HepG2 (cell line): ENCODE data around the gene MCFD2. TPM values are rescaled to one million over a fixed set of nuclear protein-coding genes. Genes with fewer than 3 reads are reported as not detected.

Experiments
- ATAC-seq: fragments of 200-7000 bp; cut with Tn5 transposase; 3 replicates; pipeline ENCODE4 v1.9.1; 2020; ENCODE audit warnings: mild to moderate bottlenecking, moderate library complexity
- BruUV-seq: library from RNA; stranded (reverse); fragments of 400-500 nt; replicated peaks from 2 replicates; lab custom pipeline; 2021; lab: Mats Ljungman, UMichigan
- CTCF ChIA-PET: fragments of 300-600 bp; formaldehyde crosslinking; extraction: SDS; loops from one replicate; lab custom pipeline; 2021; ENCODE audit warnings: low total read pairs, inconsistent platforms, low intra/inter-chr PET ratio; lab: Yijun Ruan, JAX
- POLR2A ChIA-PET: fragments of 350-600 bp; sonication (Branson Sonifier 250); formaldehyde crosslinking; loops from one replicate; lab custom pipeline; 2020; ENCODE audit warnings: antibody characterized with exemption, inconsistent platforms; lab: Yijun Ruan, JAX
- DNase-seq: peaks from one replicate; pipeline ENCODE4 v3.0.0-alpha.2; 2015; ENCODE audit warnings: low spot score
- FAIRE-seq: peaks from 3 replicates; lab custom pipeline; 2011; peaks lifted over from hg19 to GRCh38; lab: Jason Lieb, UNC
- H2AFZ ChIP-seq: one replicate; pipeline ENCODE4 v1.6.1; 2011; ENCODE audit warnings: low read length, inconsistent platforms
- H3K27ac ChIP-seq: fragments of 300-600 bp; 3 replicates; pipeline ENCODE4 v1.8.0; 2011; ENCODE audit warnings: mixed run types, mild to moderate bottlenecking, mixed read lengths, low read length, inconsistent platforms; ENCODE audit not compliant: insufficient read depth; ENCODE audit errors: extremely low read length
- H3K27me3 ChIP-seq, 2 experiments: fragments of 200-600 bp in 1 of 2; 2 replicates in 1 of 2; 3 replicates in 1 of 2; pipeline versions ENCODE4 v1.6.0 to v1.8.0; 2011; ENCODE audit warnings: low read length in 2 of 2, mild to moderate bottlenecking in 2 of 2, moderate library complexity in 2 of 2, inconsistent platforms in 1 of 2; ENCODE audit not compliant: insufficient read depth in 2 of 2, control insufficient read depth in 1 of 2
- H3K36me3 ChIP-seq, 2 experiments: fragments of 200-600 bp in 1 of 2; replicated peaks in 1 of 2; 2 replicates in 1 of 2; 3 replicates in 1 of 2; pipeline versions ENCODE4 v1.5.1 to v1.8.0; 2011; ENCODE audit warnings: low read length in 2 of 2, inconsistent platforms in 1 of 2; ENCODE audit not compliant: insufficient read depth in 2 of 2, control insufficient read depth in 1 of 2
- H3K4me1 ChIP-seq: 2 replicates; pipeline ENCODE4 v1.5.1; 2012; ENCODE audit warnings: low read length, inconsistent platforms; ENCODE audit not compliant: insufficient read depth
- H3K4me2 ChIP-seq: 2 replicates; pipeline ENCODE4 v1.6.0; 2011; ENCODE audit warnings: low read depth, low read length, inconsistent platforms
- H3K4me3 ChIP-seq, 3 experiments: fragments of 200-600 bp in 1 of 3; sonication (generic), shearing (Covaris generic) in 1 of 3; replicated peaks in 1 of 3; 2 replicates each; pipeline ENCODE4 v1.5.1; 2011 to 2016; ENCODE audit warnings: low read length in 3 of 3, inconsistent platforms in 2 of 3, low read depth in 2 of 3, mild to moderate bottlenecking in 2 of 3, control low read depth in 1 of 3, mixed read lengths in 1 of 3; ENCODE audit not compliant: insufficient read depth in 1 of 3
- H3K79me2 ChIP-seq: one replicate; pipeline ENCODE4 v1.6.1; 2011; ENCODE audit warnings: low read length, inconsistent platforms; ENCODE audit not compliant: insufficient read depth
- H3K9ac ChIP-seq: 2 replicates; pipeline ENCODE4 v1.6.0; 2011; ENCODE audit warnings: mild to moderate bottlenecking, low read depth, low read length, inconsistent platforms; ENCODE audit not compliant: insufficient read depth
- H3K9me3 ChIP-seq: 2 replicates; pipeline ENCODE4 v1.5.1; 2012; ENCODE audit warnings: mild to moderate bottlenecking, low read length
- H4K20me1 ChIP-seq: 2 replicates; pipeline ENCODE4 v1.6.0; 2011; ENCODE audit warnings: inconsistent platforms, mild to moderate bottlenecking, low read length, moderate library complexity; ENCODE audit not compliant: insufficient read depth
- AGO2 ChIP-seq: fragments of 200-400 bp; formaldehyde crosslinking; optimal IDR thresholded peaks from 2 replicates; pipeline ENCODE3; 2017; ENCODE audit warnings: mild to moderate bottlenecking, low read depth, low read length, moderate library complexity
- BCL3 ChIP-seq: sonication (generic); formaldehyde crosslinking; IDR thresholded peaks from 2 replicates; pipeline ENCODE4 v1.5.1; 2020; ENCODE audit warnings: mild to moderate bottlenecking, missing genetic modification reagents, moderate library complexity
- ZBTB39 ChIP-seq: sonication (generic); formaldehyde crosslinking; IDR thresholded peaks from 2 replicates; pipeline ENCODE4 v1.5.0; 2020; ENCODE audit warnings: missing genetic modification reagents
- ZNF552 ChIP-seq: sonication (generic); formaldehyde crosslinking; IDR thresholded peaks from 2 replicates; pipeline ENCODE4 v1.9.0; 2022; ENCODE audit warnings: missing genetic modification reagents, mild to moderate bottlenecking, borderline replicate concordance
- WGBS: methylation state at CpG from one replicate; pipeline ENCODE4 v1.1.6; 2017; ENCODE audit warnings: low lambda C conversion rate; 5-methylcytosine and 5-hydroxymethylcytosine counted together
- in situ Hi-C: cut with HindIII; loops from 2 replicates; pipeline ENCODE4 v1.10.0; 2017; ENCODE audit warnings: low pct_unique_long_range_greater_than_20kb; ENCODE audit not compliant: extremely low pct_ligation_motif_present
- intact Hi-C: fragments of 100-400 bp; cut with micrococcal nuclease; formaldehyde crosslinking; loops from one replicate; pipeline ENCODE4 v1.10.0; 2022; ENCODE audit not compliant: unreplicated experiment
- polyA plus RNA-seq, 8 experiments: library from polyadenylated mRNA; depleted of rRNA in 3 of 8; stranded (reverse) in 7 of 8; unstranded in 1 of 8; fragments of >200 nt; fragmentation: Illumina TruSeq in 4 of 8; extraction: Trizol in 4 of 8; gene quantifications; 2 replicates each; pipeline versions ENCODE4 v1.2.1 to v1.2.3, GENCODE V29; 2011 to 2016; ENCODE audit warnings: low read depth in 4 of 8, missing spikeins in 1 of 8, mixed read lengths in 1 of 8; ENCODE audit not compliant: insufficient read depth in 1 of 8
- total RNA-seq, 5 experiments: library from RNA; depleted of rRNA; stranded (reverse); fragments of >200 nt; fragmentation: Illumina TruSeq; extraction: Trizol; gene quantifications; 2 replicates each; pipeline ENCODE4 v1.2.3, GENCODE V29; 2016; ENCODE audit warnings: low read depth in 1 of 5
- TF ChIP-seq, protein P1 (sequence below): sonication (generic); formaldehyde crosslinking; IDR thresholded peaks from 2 replicates; pipeline ENCODE4 v1.5.1; 2020; ENCODE audit warnings: mild to moderate bottlenecking, moderate library complexity, missing genetic modification reagents
- TF ChIP-seq, protein P2 (sequence below): sonication (generic); formaldehyde crosslinking; IDR thresholded peaks from 2 replicates; pipeline ENCODE4 v1.5.0; 2020; ENCODE audit warnings: mild to moderate bottlenecking, missing genetic modification reagents, borderline replicate concordance

Gene MCFD2
- total and polyA plus RNA-seq, 2 of the 13 experiments (the other 11 are each of a cell fraction or from before 2014, with no cell fraction given), result 183 to 232 TPM

DNA sequence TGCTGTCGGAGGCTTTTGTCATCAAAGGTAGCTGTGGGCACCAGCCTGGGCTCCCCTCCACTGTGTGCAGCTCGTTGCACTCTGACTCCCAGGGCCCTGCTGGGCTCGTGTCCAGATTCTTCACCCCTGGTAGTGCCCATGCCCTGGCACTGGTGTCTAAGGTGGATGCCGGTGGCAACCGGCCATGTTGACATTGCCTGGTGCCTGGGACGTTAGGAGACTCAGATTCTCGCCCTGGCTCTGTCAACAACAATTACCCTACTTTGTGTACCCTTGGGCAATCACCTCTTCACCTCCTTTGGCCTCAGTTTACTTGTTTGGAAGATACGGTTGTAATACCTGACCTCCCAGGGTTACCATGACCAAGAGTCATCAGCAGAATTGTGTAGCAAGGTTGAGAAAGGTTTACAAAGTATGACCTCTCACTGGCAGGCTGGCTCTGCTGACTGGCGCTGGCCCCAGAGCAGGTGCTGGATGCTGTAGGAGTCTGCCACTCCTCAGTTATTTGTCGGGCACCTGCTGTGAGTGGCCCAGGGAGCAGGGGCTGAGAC is 41.5 kb upstream of the MCFD2 start (continued):
- TF ChIP-seq, protein P1, sequence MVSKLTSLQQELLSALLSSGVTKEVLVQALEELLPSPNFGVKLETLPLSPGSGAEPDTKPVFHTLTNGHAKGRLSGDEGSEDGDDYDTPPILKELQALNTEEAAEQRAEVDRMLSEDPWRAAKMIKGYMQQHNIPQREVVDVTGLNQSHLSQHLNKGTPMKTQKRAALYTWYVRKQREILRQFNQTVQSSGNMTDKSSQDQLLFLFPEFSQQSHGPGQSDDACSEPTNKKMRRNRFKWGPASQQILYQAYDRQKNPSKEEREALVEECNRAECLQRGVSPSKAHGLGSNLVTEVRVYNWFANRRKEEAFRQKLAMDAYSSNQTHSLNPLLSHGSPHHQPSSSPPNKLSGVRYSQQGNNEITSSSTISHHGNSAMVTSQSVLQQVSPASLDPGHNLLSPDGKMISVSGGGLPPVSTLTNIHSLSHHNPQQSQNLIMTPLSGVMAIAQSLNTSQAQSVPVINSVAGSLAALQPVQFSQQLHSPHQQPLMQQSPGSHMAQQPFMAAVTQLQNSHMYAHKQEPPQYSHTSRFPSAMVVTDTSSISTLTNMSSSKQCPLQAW (CRISPR knock-in tag), result no peak

GRCh38 chr2:46955764-46956163 is 40.2 kb upstream of the MCFD2 start:
- Histone ChIP-seq H3K9ac (peak overlapping the region; percentile 12; the same call in 1 of the 2 replicates), H3K27me3 (no peaks in the 10 kb centered on the region), H3K27ac (peak overlapping the region; percentile 61), H4K20me1 (no peaks in the 10 kb centered on the region), H3K9me3 (no peaks in the 10 kb centered on the region), H3K4me2 (no peak overlapping the region), H3K4me1 (peaks cover 28% of the 10 kb centered on the region), H2AFZ (no peak overlapping the region), H3K36me3 (peaks cover 31 to 79% of the 10 kb centered on the region in 2 experiments), H3K4me3 (no peak overlapping the region), H3K79me2 (no peaks in the 10 kb centered on the region)
- 97% methylated on average over 4 of the region's 4 CpGs for WGBS
- no peak for FAIRE-seq
- ATAC-seq, result no peak; the same call in 2 of the 3 replicates
- no peak for DNase-seq
- ChIA-PET POLR2A (interaction anchor here (1.3 to 2.0 kb wide), 6 partner anchors 9 to 368 kb away, joined by 3 to 27 read pairs (median 8); partner anchors contain the start of gene MCFD2), CTCF (no interaction called here)
- in situ Hi-C loops (no loop called here), intact Hi-C loops (loop anchor here (1.0 kb wide), 1 partner anchor 12 kb away; no protein-coding TSS in a partner anchor)
- BruUV-seq, result no TSS peak
- TF ChIP-seq, protein P2, sequence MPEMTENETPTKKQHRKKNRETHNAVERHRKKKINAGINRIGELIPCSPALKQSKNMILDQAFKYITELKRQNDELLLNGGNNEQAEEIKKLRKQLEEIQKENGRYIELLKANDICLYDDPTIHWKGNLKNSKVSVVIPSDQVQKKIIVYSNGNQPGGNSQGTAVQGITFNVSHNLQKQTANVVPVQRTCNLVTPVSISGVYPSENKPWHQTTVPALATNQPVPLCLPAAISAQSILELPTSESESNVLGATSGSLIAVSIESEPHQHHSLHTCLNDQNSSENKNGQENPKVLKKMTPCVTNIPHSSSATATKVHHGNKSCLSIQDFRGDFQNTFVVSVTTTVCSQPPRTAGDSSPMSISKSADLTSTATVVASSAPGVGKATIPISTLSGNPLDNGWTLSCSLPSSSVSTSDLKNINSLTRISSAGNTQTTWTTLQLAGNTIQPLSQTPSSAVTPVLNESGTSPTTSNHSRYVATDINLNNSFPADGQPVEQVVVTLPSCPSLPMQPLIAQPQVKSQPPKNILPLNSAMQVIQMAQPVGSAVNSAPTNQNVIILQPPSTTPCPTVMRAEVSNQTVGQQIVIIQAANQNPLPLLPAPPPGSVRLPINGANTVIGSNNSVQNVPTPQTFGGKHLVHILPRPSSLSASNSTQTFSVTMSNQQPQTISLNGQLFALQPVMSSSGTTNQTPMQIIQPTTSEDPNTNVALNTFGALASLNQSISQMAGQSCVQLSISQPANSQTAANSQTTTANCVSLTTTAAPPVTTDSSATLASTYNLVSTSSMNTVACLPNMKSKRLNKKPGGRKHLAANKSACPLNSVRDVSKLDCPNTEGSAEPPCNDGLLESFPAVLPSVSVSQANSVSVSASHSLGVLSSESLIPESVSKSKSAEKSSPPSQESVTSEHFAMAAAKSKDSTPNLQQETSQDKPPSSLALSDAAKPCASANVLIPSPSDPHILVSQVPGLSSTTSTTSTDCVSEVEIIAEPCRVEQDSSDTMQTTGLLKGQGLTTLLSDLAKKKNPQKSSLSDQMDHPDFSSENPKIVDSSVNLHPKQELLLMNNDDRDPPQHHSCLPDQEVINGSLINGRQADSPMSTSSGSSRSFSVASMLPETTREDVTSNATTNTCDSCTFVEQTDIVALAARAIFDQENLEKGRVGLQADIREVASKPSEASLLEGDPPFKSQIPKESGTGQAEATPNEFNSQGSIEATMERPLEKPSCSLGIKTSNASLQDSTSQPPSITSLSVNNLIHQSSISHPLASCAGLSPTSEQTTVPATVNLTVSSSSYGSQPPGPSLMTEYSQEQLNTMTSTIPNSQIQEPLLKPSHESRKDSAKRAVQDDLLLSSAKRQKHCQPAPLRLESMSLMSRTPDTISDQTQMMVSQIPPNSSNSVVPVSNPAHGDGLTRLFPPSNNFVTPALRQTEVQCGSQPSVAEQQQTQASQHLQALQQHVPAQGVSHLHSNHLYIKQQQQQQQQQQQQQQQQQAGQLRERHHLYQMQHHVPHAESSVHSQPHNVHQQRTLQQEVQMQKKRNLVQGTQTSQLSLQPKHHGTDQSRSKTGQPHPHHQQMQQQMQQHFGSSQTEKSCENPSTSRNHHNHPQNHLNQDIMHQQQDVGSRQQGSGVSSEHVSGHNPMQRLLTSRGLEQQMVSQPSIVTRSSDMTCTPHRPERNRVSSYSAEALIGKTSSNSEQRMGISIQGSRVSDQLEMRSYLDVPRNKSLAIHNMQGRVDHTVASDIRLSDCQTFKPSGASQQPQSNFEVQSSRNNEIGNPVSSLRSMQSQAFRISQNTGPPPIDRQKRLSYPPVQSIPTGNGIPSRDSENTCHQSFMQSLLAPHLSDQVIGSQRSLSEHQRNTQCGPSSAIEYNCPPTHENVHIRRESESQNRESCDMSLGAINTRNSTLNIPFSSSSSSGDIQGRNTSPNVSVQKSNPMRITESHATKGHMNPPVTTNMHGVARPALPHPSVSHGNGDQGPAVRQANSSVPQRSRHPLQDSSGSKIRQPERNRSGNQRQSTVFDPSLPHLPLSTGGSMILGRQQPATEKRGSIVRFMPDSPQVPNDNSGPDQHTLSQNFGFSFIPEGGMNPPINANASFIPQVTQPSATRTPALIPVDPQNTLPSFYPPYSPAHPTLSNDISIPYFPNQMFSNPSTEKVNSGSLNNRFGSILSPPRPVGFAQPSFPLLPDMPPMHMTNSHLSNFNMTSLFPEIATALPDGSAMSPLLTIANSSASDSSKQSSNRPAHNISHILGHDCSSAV (CRISPR knock-in tag), result no peak
- 0 out of 2 replicates have a peak, but pooled peaks have one; percentile 3 for TF ChIP-seq BCL3 (CRISPR knock-in tag)
- TF ChIP-seq AGO2, result peak; percentile 7
- TF ChIP-seq ZNF552 (CRISPR knock-in tag), result 0 out of 2 replicates have a peak, but pooled peaks have one; percentile 47
- no peak for TF ChIP-seq ZBTB39
